ENCODE measurements around the gene ACY1.
A peak's percentile ranks its signal among the peaks of the same experiment; 100 is the strongest.

The ACY1 gene

GRCh38 chr3:51966016-51966415, 17.3 kb upstream of the ACY1 start:
- no peak for DNase-seq

GRCh38 chr3:51966486-51966885, 16.8 kb upstream of the ACY1 start:
- no peak for DNase-seq

- DNase-seq = no peak
These were observed 16.4 kb upstream of the ACY1 start for GRCh38 chr3:51966922-51967383.

GRCh38 chr3:51967384-51968169, 15.8 kb upstream of the ACY1 start, which contains the start of gene PCBP4:
PCBP4 (minus strand) TSS chr3:51967454; CDS start chr3:51961240, 6,214 bp downstream.
- peak; percentile 22 for DNase-seq

- peak; percentile 35 for DNase-seq
These were observed 15.1 kb upstream of the ACY1 start for GRCh38 chr3:51968170-51968775.

- peak; percentile 3 for DNase-seq
These were observed 14.3 kb upstream of the ACY1 start for GRCh38 chr3:51968883-51969678.

GRCh38 chr3:51969841-51970240, 13.5 kb upstream of the ACY1 start:
- DNase-seq = no peak

- DNase-seq = no peak
These were observed 12.6 kb upstream of the ACY1 start for GRCh38 chr3:51970606-51971300.

GRCh38 chr3:51971350-51971749, 12.0 kb upstream of the ACY1 start:
- no peak for DNase-seq

- DNase-seq = no peak
These were observed 8.9 kb upstream of the ACY1 start for GRCh38 chr3:51974277-51974962.

- peak; percentile 48 for DNase-seq
These were observed 8.1 kb upstream of the ACY1 start, which contains the start of gene ABHD14A for GRCh38 chr3:51974963-51975851. ABHD14A (plus strand) TSS chr3:51975064; CDS start chr3:51975136, 72 bp downstream.

GRCh38 chr3:51975852-51976549, 7.3 kb upstream of the ACY1 start:
- peak; percentile 42 for DNase-seq

GRCh38 chr3:51977446-51978142, 5.7 kb upstream of the ACY1 start:
- DNase-seq = no peak

- DNase-seq = no peak
These were observed 5.2 kb upstream of the ACY1 start for GRCh38 chr3:51978143-51978502.

GRCh38 chr3:51980253-51980652, 3.1 kb upstream of the ACY1 start:
- no peak for DNase-seq

GRCh38 chr3:51982352-51982837, 940 bp upstream of the ACY1 start:
- no peak for DNase-seq

- no peak for DNase-seq
These were observed 388 bp downstream of the ACY1 start for GRCh38 chr3:51983578-51984268.

- no peak for DNase-seq
These were observed 923 bp downstream of the ACY1 start for GRCh38 chr3:51984269-51984647.

GRCh38 chr3:51985063-51985462, 1.7 kb downstream of the ACY1 start:
- DNase-seq = no peak
